GM10266 (cell line): Measurements from ENCODE around the gene CHRD.

Experiments
- DNase-seq: peaks from one replicate; pipeline ENCODE4 v3.0.0; 2012; ENCODE audit errors: extremely low spot score
- CTCF ChIP-seq: IDR thresholded peaks from 2 replicates; pipeline ENCODE4 v1.5.1; 2012; ENCODE audit warnings: mild to moderate bottlenecking, low read depth; ENCODE audit not compliant: control insufficient read depth, insufficient read depth; ENCODE audit errors: missing control alignments

The CHRD gene

GRCh38 chr3:184399410-184399809 lies 19.6 kb downstream of the CHRD start:
- DNase-seq: no peak
- no peak for TF ChIP-seq CTCF

GRCh38 chr3:184405075-184406030 lies 25.5 kb downstream of the CHRD start:
- no peak for TF ChIP-seq CTCF
- DNase-seq: no peak

- no peak for TF ChIP-seq CTCF
These were observed 29.6 kb downstream of the CHRD start for GRCh38 chr3:184409331-184409926.

GRCh38 chr3:184409946-184410500 lies 30.2 kb downstream of the CHRD start:
- DNase-seq: no peak
- no peak for TF ChIP-seq CTCF

More at GRCh38 chr3:184409331-184409926, 29.6 kb downstream of the CHRD start:
- no peak for DNase-seq

DNA sequence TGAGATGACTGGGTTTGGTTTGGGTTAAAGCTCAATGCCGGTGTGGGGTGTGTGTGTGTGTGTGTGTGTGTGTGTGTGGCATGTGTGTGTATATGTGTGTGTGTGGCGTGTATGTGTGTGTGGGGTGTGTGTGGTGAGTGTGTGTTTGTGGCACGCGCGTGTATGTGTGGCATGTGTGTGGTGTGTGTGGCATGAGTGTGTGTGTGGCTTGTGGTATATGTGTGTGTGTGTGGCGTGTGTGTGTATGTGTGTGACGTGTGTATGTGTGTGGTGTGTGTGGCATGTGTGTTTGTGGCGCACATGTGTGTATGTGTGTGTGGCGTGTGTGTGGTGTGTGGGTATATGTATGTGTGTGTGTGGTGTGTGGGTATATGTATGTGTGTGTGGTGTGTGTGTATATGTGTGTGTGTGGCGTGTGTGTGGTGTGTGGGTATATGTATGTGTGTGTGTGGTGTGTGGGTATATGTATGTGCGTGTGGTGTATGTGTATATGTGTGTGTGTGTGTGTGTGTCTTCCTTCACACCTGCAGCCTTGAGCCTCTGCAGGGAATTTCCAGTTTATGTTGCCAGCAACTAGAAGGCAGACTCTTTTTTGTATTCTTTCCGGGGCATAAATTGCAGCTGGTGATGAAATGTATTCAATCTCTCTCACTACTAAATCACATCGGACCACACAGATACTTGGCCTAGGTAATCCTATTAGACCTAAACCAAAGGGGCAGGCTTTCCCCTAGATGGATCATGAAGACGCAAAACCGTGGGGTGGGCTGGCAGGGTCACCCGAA lies 34.8 kb downstream of the CHRD start:
- no peak for TF ChIP-seq CTCF
- no peak for DNase-seq

- DNase-seq: no peak
- no peak for TF ChIP-seq CTCF
These were observed 35.3 kb downstream of the CHRD start for GRCh38 chr3:184415203-184415490.
